Activated T-cell treated with anti-CD3 and anti-CD28 coated beads, Interleukin-2, amount 50 U/mL, for 4 hours (primary cell): ENCODE results near the gene USP34. TPM values are rescaled to one million over a fixed set of nuclear protein-coding genes. Genes with fewer than 3 reads are reported as not detected.
A peak's percentile ranks its signal among the peaks of the same experiment; 100 is the strongest.
"Not testable (repeated sequence)": the region's sequence is repeated elsewhere in the genome, so short reads cannot be mapped to it uniquely, and the experiment has no call there.

Source experiments
- ATAC-seq, 2 donors: fragments of 200-7000 bp; cut with Tn5 transposase; one replicate each; pipeline ENCODE4 v1.10.0; 2021
- DNase-seq: peaks from one replicate; pipeline ENCODE4 v3.0.0-alpha.2; 2020
- H3K27me3 Mint-ChIP-seq: one replicate; pipeline ENCODE4 v1.8.0; 2021; ENCODE audit warnings: low read depth, mixed read lengths
- H3K36me3 Mint-ChIP-seq: one replicate; pipeline ENCODE4 v1.8.0; 2022; ENCODE audit warnings: mixed read lengths; ENCODE audit not compliant: insufficient read depth
- H3K4me1 Mint-ChIP-seq: one replicate; pipeline ENCODE4 v1.8.0; 2021; ENCODE audit warnings: low read depth, mixed read lengths
- H3K4me3 Mint-ChIP-seq: one replicate; pipeline ENCODE4 v1.8.0; 2021; ENCODE audit warnings: mild to moderate bottlenecking, moderate library complexity, mixed read lengths
- H3K9me3 Mint-ChIP-seq: one replicate; pipeline ENCODE4 v1.8.0; 2021; ENCODE audit warnings: mixed read lengths
- total RNA-seq, 3 donors: library from RNA; stranded (reverse); gene quantifications; one replicate each; pipeline ENCODE4 v1.2.1, GENCODE V29; 2021

The USP34 gene
- total RNA-seq, 3 donors from 2014 or later, result 57.0 to 58.1 (median 58.1) TPM

GRCh38 chr2:61451178-61451577 is 19.7 kb downstream of the USP34 start:
- Mint-ChIP-seq H3K4me1 (peaks cover 58% of the 10 kb centered on the region), H3K4me3 (no peak overlapping the region), H3K9me3 (no peaks in the 10 kb centered on the region), H3K36me3 (peaks cover 2% of the 10 kb centered on the region), H3K27me3 (no peaks in the 10 kb centered on the region)
- DNase-seq (no peak), ATAC-seq (no peak)

- ATAC-seq, result no peak
- H3K27me3 Mint-ChIP-seq, result no peaks in the 10 kb centered on the region
- H3K9me3 Mint-ChIP-seq, result no peaks in the 10 kb centered on the region
- H3K4me3 Mint-ChIP-seq, result no peak overlapping the region
- peaks cover 2% of the 10 kb centered on the region for H3K36me3 Mint-ChIP-seq
- peaks cover 53% of the 10 kb centered on the region for H3K4me1 Mint-ChIP-seq
- DNase-seq, result no peak
These were observed 20.7 kb downstream of the USP34 start for GRCh38 chr2:61450144-61450543.

- ATAC-seq (no peak), DNase-seq (no peak)
- Mint-ChIP-seq H3K4me3 (no peak overlapping the region), H3K27me3 (no peaks in the 10 kb centered on the region), H3K4me1 (peaks cover 59% of the 10 kb centered on the region), H3K9me3 (no peaks in the 10 kb centered on the region), H3K36me3 (peaks cover 13% of the 10 kb centered on the region)
These were observed 22.7 kb downstream of the USP34 start for GRCh38 chr2:61448229-61448628.

- DNase-seq, H3K9me3 Mint-ChIP-seq, H3K4me3 Mint-ChIP-seq, ATAC-seq, H3K27me3 Mint-ChIP-seq: not testable (repeated sequence)
- H3K4me1 Mint-ChIP-seq, result peaks cover 68% of the 10 kb centered on the region
- peaks cover 13% of the 10 kb centered on the region for H3K36me3 Mint-ChIP-seq
These were observed 23.9 kb downstream of the USP34 start for GRCh38 chr2:61446971-61447370.

GRCh38 chr2:61443342-61444041 is 27.4 kb downstream of the USP34 start:
- H3K4me1 Mint-ChIP-seq, result peaks cover 73% of the 10 kb centered on the region
- H3K4me3 Mint-ChIP-seq, result no peak overlapping the region
- ATAC-seq, result peak; percentile 34 to 73
- no peaks in the 10 kb centered on the region for H3K27me3 Mint-ChIP-seq
- no peaks in the 10 kb centered on the region for H3K9me3 Mint-ChIP-seq
- no peak for DNase-seq
- H3K36me3 Mint-ChIP-seq, result peaks cover 14% of the 10 kb centered on the region

GRCh38 chr2:61439241-61440002 is 31.5 kb downstream of the USP34 start:
- Mint-ChIP-seq H3K4me1 (peaks cover 73% of the 10 kb centered on the region), H3K36me3 (peaks cover 24% of the 10 kb centered on the region), H3K4me3 (no peak overlapping the region), H3K9me3 (peaks cover 14% of the 10 kb centered on the region), H3K27me3 (no peaks in the 10 kb centered on the region)
- ATAC-seq, result no peak
- no peak for DNase-seq

GRCh38 chr2:61438670-61439069 is 32.2 kb downstream of the USP34 start:
- no peak for DNase-seq
- Mint-ChIP-seq H3K4me1 (peaks cover 75% of the 10 kb centered on the region), H3K4me3 (no peak overlapping the region), H3K9me3 (peaks cover 14% of the 10 kb centered on the region), H3K36me3 (peaks cover 20% of the 10 kb centered on the region), H3K27me3 (no peaks in the 10 kb centered on the region)
- ATAC-seq, result no peak

GRCh38 chr2:61437170-61437569 is 33.7 kb downstream of the USP34 start:
- ATAC-seq (no peak), DNase-seq (no peak)
- peaks cover 14% of the 10 kb centered on the region for H3K9me3 Mint-ChIP-seq
- peaks cover 68% of the 10 kb centered on the region for H3K4me1 Mint-ChIP-seq
- peaks cover 19% of the 10 kb centered on the region for H3K36me3 Mint-ChIP-seq
- no peak overlapping the region for H3K4me3 Mint-ChIP-seq
- no peaks in the 10 kb centered on the region for H3K27me3 Mint-ChIP-seq

- Mint-ChIP-seq H3K27me3 (no peaks in the 10 kb centered on the region), H3K4me3 (no peak overlapping the region), H3K4me1 (peaks cover 59% of the 10 kb centered on the region), H3K9me3 (peaks cover 14% of the 10 kb centered on the region), H3K36me3 (peaks cover 19% of the 10 kb centered on the region)
- no peak for ATAC-seq
- DNase-seq, result no peak
These were observed 34.8 kb downstream of the USP34 start for GRCh38 chr2:61436092-61436491.

GRCh38 chr2:61435291-61435690 is 35.6 kb downstream of the USP34 start:
- Mint-ChIP-seq H3K4me3 (no peak overlapping the region), H3K36me3 (peaks cover 19% of the 10 kb centered on the region), H3K27me3 (no peaks in the 10 kb centered on the region), H3K9me3 (peaks cover 14% of the 10 kb centered on the region), H3K4me1 (peaks cover 62% of the 10 kb centered on the region)
- ATAC-seq (no peak), DNase-seq (no peak)

- no peak for DNase-seq
- H3K9me3 Mint-ChIP-seq, result peaks cover 14% of the 10 kb centered on the region
- ATAC-seq, result no peak
- peaks cover 19% of the 10 kb centered on the region for H3K36me3 Mint-ChIP-seq
- H3K4me1 Mint-ChIP-seq, result peaks cover 53% of the 10 kb centered on the region
- no peaks in the 10 kb centered on the region for H3K27me3 Mint-ChIP-seq
- no peak overlapping the region for H3K4me3 Mint-ChIP-seq
These were observed 36.6 kb downstream of the USP34 start for GRCh38 chr2:61434314-61434713.

GRCh38 chr2:61433606-61434005 is 37.3 kb downstream of the USP34 start:
- DNase-seq, result no peak
- H3K4me1 Mint-ChIP-seq, result peaks cover 48% of the 10 kb centered on the region
- no peaks in the 10 kb centered on the region for H3K27me3 Mint-ChIP-seq
- H3K4me3 Mint-ChIP-seq, result no peak overlapping the region
- H3K9me3 Mint-ChIP-seq, result peaks cover 14% of the 10 kb centered on the region
- ATAC-seq, result no peak
- H3K36me3 Mint-ChIP-seq, result peaks cover 16% of the 10 kb centered on the region

GRCh38 chr2:61432990-61433389 is 37.9 kb downstream of the USP34 start:
- Mint-ChIP-seq H3K9me3 (peaks cover 14% of the 10 kb centered on the region), H3K36me3 (peaks cover 15% of the 10 kb centered on the region), H3K4me3 (no peak overlapping the region), H3K4me1 (peaks cover 49% of the 10 kb centered on the region), H3K27me3 (no peaks in the 10 kb centered on the region)
- ATAC-seq, result no peak
- no peak for DNase-seq

GRCh38 chr2:61431345-61431744 is 39.5 kb downstream of the USP34 start:
- ATAC-seq (no peak), DNase-seq (no peak)
- no peak overlapping the region for H3K4me3 Mint-ChIP-seq
- peaks cover 49% of the 10 kb centered on the region for H3K4me1 Mint-ChIP-seq
- H3K36me3 Mint-ChIP-seq, result peaks cover 6% of the 10 kb centered on the region
- H3K9me3 Mint-ChIP-seq, result peaks cover 2% of the 10 kb centered on the region
- H3K27me3 Mint-ChIP-seq, result no peaks in the 10 kb centered on the region
